BE2C (cell line): ENCODE results near the gene IP6K3.

Experiments used
- DNase-seq: peaks from one replicate; pipeline ENCODE4 v3.0.0-alpha.2; 2020
- H3K27me3 ChIP-seq: fragments of 250-450 bp; sonication (Bioruptor Pico); 2 replicates; pipeline ENCODE4 v1.5.1; 2020; ENCODE audit warnings: mild to moderate bottlenecking
- H3K36me3 ChIP-seq: fragments of 250-450 bp; sonication (Bioruptor Pico); 2 replicates; pipeline ENCODE4 v1.5.1; 2020; ENCODE audit warnings: mild to moderate bottlenecking
- H3K4me1 ChIP-seq: fragments of 250-450 bp; sonication (Bioruptor Pico); 2 replicates; pipeline ENCODE4 v1.5.1; 2020
- H3K4me3 ChIP-seq: 2 replicates; pipeline ENCODE4 v1.5.1; 2011; ENCODE audit warnings: low read depth, low read length
- H3K9me3 ChIP-seq: fragments of 250-450 bp; sonication (Bioruptor Pico); 2 replicates; pipeline ENCODE4 v1.5.1; 2020
- CTCF ChIP-seq: IDR thresholded peaks from 2 replicates; pipeline ENCODE4 v1.5.1; 2012; ENCODE audit warnings: mild to moderate bottlenecking, low read depth, low read length

Gene IP6K3

GRCh38 chr6:33731035-33731434 lies 15.7 kb downstream of the IP6K3 start:
- DNase-seq = no peak
- no peaks in the 10 kb centered on the region for H3K36me3 ChIP-seq

GRCh38 chr6:33730611-33731010 lies 16.1 kb downstream of the IP6K3 start:
- no peak for DNase-seq
- Histone ChIP-seq H3K4me1 (no peaks in the 10 kb centered on the region), H3K4me3 (no peak overlapping the region), H3K9me3 (no peaks in the 10 kb centered on the region), H3K36me3 (no peaks in the 10 kb centered on the region), H3K27me3 (no peaks in the 10 kb centered on the region)
- TF ChIP-seq CTCF = no peak

More at GRCh38 chr6:33731035-33731434, 15.7 kb downstream of the IP6K3 start:
- Histone ChIP-seq H3K9me3 (no peaks in the 10 kb centered on the region), H3K4me3 (no peak overlapping the region), H3K27me3 (no peaks in the 10 kb centered on the region), H3K4me1 (no peaks in the 10 kb centered on the region)
- TF ChIP-seq CTCF = no peak

- Histone ChIP-seq H3K4me1 (no peaks in the 10 kb centered on the region), H3K4me3 (no peak overlapping the region), H3K36me3 (no peaks in the 10 kb centered on the region), H3K27me3 (no peaks in the 10 kb centered on the region), H3K9me3 (no peaks in the 10 kb centered on the region)
- DNase-seq = no peak
- no peak for TF ChIP-seq CTCF
These were observed 17.6 kb downstream of the IP6K3 start for GRCh38 chr6:33729059-33729458.

- H3K4me1 ChIP-seq = no peaks in the 10 kb centered on the region
- DNase-seq = no peak
- no peaks in the 10 kb centered on the region for H3K9me3 ChIP-seq
- TF ChIP-seq CTCF = no peak
- no peak overlapping the region for H3K4me3 ChIP-seq
- H3K27me3 ChIP-seq = no peaks in the 10 kb centered on the region
- H3K36me3 ChIP-seq = no peaks in the 10 kb centered on the region
These were observed 18.3 kb downstream of the IP6K3 start for GRCh38 chr6:33728438-33728837.

- H3K4me1 ChIP-seq = no peaks in the 10 kb centered on the region
- no peak for DNase-seq
- no peak for TF ChIP-seq CTCF
- no peaks in the 10 kb centered on the region for H3K9me3 ChIP-seq
- no peak overlapping the region for H3K4me3 ChIP-seq
- no peaks in the 10 kb centered on the region for H3K27me3 ChIP-seq
- no peaks in the 10 kb centered on the region for H3K36me3 ChIP-seq
These were observed 18.8 kb downstream of the IP6K3 start for GRCh38 chr6:33727932-33728331.

GRCh38 chr6:33727126-33727525 lies 19.6 kb downstream of the IP6K3 start:
- DNase-seq = no peak
- Histone ChIP-seq H3K36me3 (no peaks in the 10 kb centered on the region), H3K4me3 (no peak overlapping the region), H3K27me3 (no peaks in the 10 kb centered on the region), H3K9me3 (no peaks in the 10 kb centered on the region), H3K4me1 (no peaks in the 10 kb centered on the region)
- no peak for TF ChIP-seq CTCF
